ENCODE measurements around the gene NFKBIB. TPM values are rescaled to one million over a fixed set of nuclear protein-coding genes. Genes with fewer than 3 reads are reported as not detected.

The NFKBIB gene
- total RNA-seq, 1 donor from 2014 or later, result 6.3 TPM

- Histone ChIP-seq H3K36me3 (peaks cover 0 to 23% of the 10 kb centered on the region in 2 donors), H3K27me3 (no peaks in the 10 kb centered on the region), H3K27ac (no peak overlapping the region), H3K4me1 (no peaks in the 10 kb centered on the region), H3K4me3 (no peak overlapping the region), H3K9me3 (no peaks in the 10 kb centered on the region)
- intact Hi-C loops (cut with DNase I), result no loop called here
- no peak for DNase-seq (ENCODE audit: low spot score in 2 of 2)
- no peak for TF ChIP-seq CTCF (IDR thresholded peaks at IDR 0.05)
Measured at GRCh38 chr19:38941979-38942378, 42.2 kb downstream of the NFKBIB start.

- no peaks in the 10 kb centered on the region for H3K27me3 ChIP-seq
- DNase-seq (ENCODE audit: low spot score in 2 of 2), result no peak
- TF ChIP-seq CTCF (IDR thresholded peaks at IDR 0.05), result no peak
- H3K4me3 ChIP-seq, result no peak overlapping the region
- intact Hi-C loops (cut with DNase I), result no loop called here
- no peak overlapping the region for H3K27ac ChIP-seq
- H3K9me3 ChIP-seq, result no peaks in the 10 kb centered on the region
- peaks cover 0 to 24% of the 10 kb centered on the region in 2 donors for H3K36me3 ChIP-seq
- H3K4me1 ChIP-seq, result no peaks in the 10 kb centered on the region
Measured at GRCh38 chr19:38942471-38943181, 42.9 kb downstream of the NFKBIB start.

- intact Hi-C loops (cut with DNase I), result no loop called here
Measured at GRCh38 chr19:38944981-38945506, 45.3 kb downstream of the NFKBIB start.

GRCh38 chr19:38945562-38946228 is 45.9 kb downstream of the NFKBIB start:
- TF ChIP-seq CTCF (IDR thresholded peaks at IDR 0.05), result no peak
- DNase-seq (ENCODE audit: low spot score in 2 of 2), result no peak

More at GRCh38 chr19:38944981-38945506, 45.3 kb downstream of the NFKBIB start:
- Histone ChIP-seq H3K4me3 (no peak overlapping the region), H3K27me3 (no peaks in the 10 kb centered on the region), H3K27ac (no peak overlapping the region), H3K9me3 (no peaks in the 10 kb centered on the region), H3K36me3 (peaks cover 0 to 26% of the 10 kb centered on the region in 2 donors), H3K4me1 (peaks cover 3 to 4% of the 10 kb centered on the region in 2 donors)
- TF ChIP-seq CTCF (IDR thresholded peaks at IDR 0.05), result no peak
- DNase-seq (ENCODE audit: low spot score in 2 of 2), result no peak

GRCh38 chr19:38946229-38947010 is 46.7 kb downstream of the NFKBIB start:
- H3K9me3 ChIP-seq, result no peaks in the 10 kb centered on the region
- intact Hi-C loops (cut with DNase I), result no loop called here
- H3K27ac ChIP-seq, result no peak overlapping the region
- H3K36me3 ChIP-seq, result peaks cover 0 to 22% of the 10 kb centered on the region in 2 donors
- no peak for TF ChIP-seq CTCF (IDR thresholded peaks at IDR 0.05)
- no peaks in the 10 kb centered on the region for H3K27me3 ChIP-seq
- H3K4me1 ChIP-seq, result peaks cover 4 to 6% of the 10 kb centered on the region in 2 donors
- no peak for DNase-seq (ENCODE audit: low spot score in 2 of 2)
- H3K4me3 ChIP-seq, result no peak overlapping the region

More at GRCh38 chr19:38945562-38946228, 45.9 kb downstream of the NFKBIB start:
- Histone ChIP-seq H3K27ac (no peak overlapping the region), H3K4me3 (no peak overlapping the region), H3K9me3 (no peaks in the 10 kb centered on the region), H3K4me1 (peaks cover 4 to 6% of the 10 kb centered on the region in 2 donors), H3K27me3 (no peaks in the 10 kb centered on the region), H3K36me3 (peaks cover 0 to 26% of the 10 kb centered on the region in 2 donors)
- intact Hi-C loops (cut with DNase I), result no loop called here

All from ascending aorta (tissue), 2 donors.